ENCODE results near the gene HAUS3.

HAUS3 gene

DNA sequence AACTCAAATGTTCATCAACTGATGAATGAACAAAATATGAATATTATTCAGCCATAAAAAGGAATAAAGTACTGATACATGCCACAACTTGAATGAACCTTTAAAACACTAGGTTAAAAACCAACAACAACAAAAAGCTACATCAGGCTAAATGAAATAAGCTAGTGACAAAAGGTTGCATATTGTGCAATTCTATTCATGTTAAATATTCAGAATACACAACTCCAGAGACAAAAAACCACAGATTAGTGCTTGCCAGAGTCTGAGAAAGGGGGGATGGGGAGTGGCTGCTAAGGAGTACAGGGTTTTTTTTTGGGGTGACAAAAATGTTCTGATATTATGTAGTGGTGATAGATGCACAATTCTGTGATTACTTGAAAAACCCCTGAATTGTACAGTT lies 58.5 kb downstream of the HAUS3 start:
- H3K4me3 ChIP-seq (replicated peaks in 1 of 2; ENCODE audit: low read depth in 2 of 2, low read length in 2 of 2) = no peak overlapping the region
- TF ChIP-seq, protein P1, sequence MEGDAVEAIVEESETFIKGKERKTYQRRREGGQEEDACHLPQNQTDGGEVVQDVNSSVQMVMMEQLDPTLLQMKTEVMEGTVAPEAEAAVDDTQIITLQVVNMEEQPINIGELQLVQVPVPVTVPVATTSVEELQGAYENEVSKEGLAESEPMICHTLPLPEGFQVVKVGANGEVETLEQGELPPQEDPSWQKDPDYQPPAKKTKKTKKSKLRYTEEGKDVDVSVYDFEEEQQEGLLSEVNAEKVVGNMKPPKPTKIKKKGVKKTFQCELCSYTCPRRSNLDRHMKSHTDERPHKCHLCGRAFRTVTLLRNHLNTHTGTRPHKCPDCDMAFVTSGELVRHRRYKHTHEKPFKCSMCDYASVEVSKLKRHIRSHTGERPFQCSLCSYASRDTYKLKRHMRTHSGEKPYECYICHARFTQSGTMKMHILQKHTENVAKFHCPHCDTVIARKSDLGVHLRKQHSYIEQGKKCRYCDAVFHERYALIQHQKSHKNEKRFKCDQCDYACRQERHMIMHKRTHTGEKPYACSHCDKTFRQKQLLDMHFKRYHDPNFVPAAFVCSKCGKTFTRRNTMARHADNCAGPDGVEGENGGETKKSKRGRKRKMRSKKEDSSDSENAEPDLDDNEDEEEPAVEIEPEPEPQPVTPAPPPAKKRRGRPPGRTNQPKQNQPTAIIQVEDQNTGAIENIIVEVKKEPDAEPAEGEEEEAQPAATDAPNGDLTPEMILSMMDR (IDR thresholded peaks at IDR 0.05; ENCODE audit: low read depth, low read length) = no peak
- DNase-seq (ENCODE audit: low read depth in 2 of 2) = peak; percentile 25 to 39

GRCh38 chr4:2182994-2183393 lies 58.9 kb downstream of the HAUS3 start:
- DNase-seq (ENCODE audit: low read depth in 2 of 2) = peak; percentile 16 to 29
- no peak overlapping the region for H3K4me3 ChIP-seq (replicated peaks in 1 of 2; ENCODE audit: low read depth in 2 of 2, low read length in 2 of 2)
- TF ChIP-seq, protein P1 (IDR thresholded peaks at IDR 0.05; ENCODE audit: low read depth, low read length) = no peak

- H3K4me3 ChIP-seq (replicated peaks in 1 of 2; ENCODE audit: low read depth in 2 of 2, low read length in 2 of 2) = no peak overlapping the region
- TF ChIP-seq, protein P1 (IDR thresholded peaks at IDR 0.05; ENCODE audit: low read depth, low read length) = no peak
- peak in 1 of 2 donors; percentile 11 for DNase-seq (ENCODE audit: low read depth in 2 of 2)
Measured at GRCh38 chr4:2180410-2180809, 61.5 kb downstream of the HAUS3 start.

- H3K4me3 ChIP-seq (replicated peaks in 1 of 2; ENCODE audit: low read depth in 2 of 2, low read length in 2 of 2) = no peak overlapping the region
- no peak for DNase-seq (ENCODE audit: low read depth in 2 of 2)
- TF ChIP-seq, protein P1 (IDR thresholded peaks at IDR 0.05; ENCODE audit: low read depth, low read length) = no peak
Measured at GRCh38 chr4:2179717-2180116, 62.2 kb downstream of the HAUS3 start.

DNA sequence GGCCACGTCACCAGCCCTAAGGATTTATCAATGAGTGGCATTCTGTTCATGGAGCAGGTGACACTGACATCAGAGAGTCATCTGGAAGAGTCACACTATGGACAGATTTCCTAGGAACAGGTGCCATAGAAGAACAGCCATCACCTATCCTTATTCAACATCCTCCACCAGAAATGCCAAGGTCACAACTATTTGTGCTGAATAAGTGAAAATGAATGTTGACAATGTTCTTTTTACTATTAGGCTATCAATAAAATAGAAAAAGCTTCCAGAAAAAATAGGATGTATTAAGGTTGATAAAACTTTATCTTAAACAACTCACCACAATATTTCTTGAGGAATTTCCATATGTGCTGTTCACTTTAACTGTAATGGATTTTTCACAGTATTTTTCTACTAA lies 62.9 kb downstream of the HAUS3 start:
- TF ChIP-seq, protein P1 (IDR thresholded peaks at IDR 0.05; ENCODE audit: low read depth, low read length) = no peak
- DNase-seq (ENCODE audit: low read depth in 2 of 2) = no peak
- H3K4me3 ChIP-seq (replicated peaks in 1 of 2; ENCODE audit: low read depth in 2 of 2, low read length in 2 of 2) = no peak overlapping the region
